ENCODE results near the gene CYP1A1. TPM values are rescaled to one million over a fixed set of nuclear protein-coding genes. Genes with fewer than 3 reads are reported as not detected.

CYP1A1 gene
- total RNA-seq, 1 experiment from 2014 or later, result 0.15 TPM

DNA sequence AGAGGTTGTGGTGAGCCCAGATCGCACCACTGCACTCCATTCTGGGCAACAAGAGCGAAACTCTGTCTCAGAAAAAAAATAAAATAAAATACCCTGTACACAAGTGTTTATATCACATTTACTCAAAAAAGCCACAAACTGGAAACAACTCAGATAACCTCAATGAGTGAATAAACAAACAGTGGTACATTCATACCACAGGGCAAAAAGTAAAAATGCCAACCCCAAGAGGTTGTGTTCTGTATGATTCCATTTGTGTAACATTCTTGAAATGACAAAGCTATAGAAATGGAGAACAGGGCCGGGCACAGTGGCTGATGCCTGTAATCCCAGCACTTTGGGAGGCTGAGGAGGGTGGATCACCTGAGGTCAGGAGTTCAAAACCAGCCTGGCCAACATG is 42.4 kb downstream of the CYP1A1 start:
- Histone ChIP-seq H3K4me3 (ENCODE audit: low read depth in 2 of 2, low read length in 2 of 2) (no peak overlapping the region), H3K9me3 (ENCODE audit: control insufficient read depth, insufficient read depth, low read depth, low read length) (no peaks in the 10 kb centered on the region), H3K36me3 (ENCODE audit: control insufficient read depth, insufficient read depth, low read length) (no peaks in the 10 kb centered on the region), H3K27ac (ENCODE audit: low read length) (no peak overlapping the region), H3K27me3 (ENCODE audit: control insufficient read depth, insufficient read depth, low read length) (no peaks in the 10 kb centered on the region), H3K4me1 (ENCODE audit: control insufficient read depth, insufficient read depth, low read length) (no peaks in the 10 kb centered on the region)
- intact Hi-C loops (cut with micrococcal nuclease; ENCODE audit: unreplicated experiment) (no loop called here), in situ Hi-C loops (cut with HindIII; ENCODE audit: low pct_unique_long_range_greater_than_20kb, low sequenced_read_pairs) (no loop called here)
- DNase-seq (ENCODE audit: low read depth, low spot score) (no peak), ATAC-seq (no peak)
- ChIA-PET POLR2A (no interaction called here), CTCF (no interaction called here)
- BruUV-seq (replicated peaks), result no TSS peak
- TF ChIP-seq POLR2AphosphoS5 (IDR thresholded peaks at IDR 0.05; ENCODE audit: low read depth, low read length), result no peak
- no peak for TF ChIP-seq TCF7L2 (IDR thresholded peaks at IDR 0.05; ENCODE audit: low read depth, low read length)
- TF ChIP-seq, protein P1, sequence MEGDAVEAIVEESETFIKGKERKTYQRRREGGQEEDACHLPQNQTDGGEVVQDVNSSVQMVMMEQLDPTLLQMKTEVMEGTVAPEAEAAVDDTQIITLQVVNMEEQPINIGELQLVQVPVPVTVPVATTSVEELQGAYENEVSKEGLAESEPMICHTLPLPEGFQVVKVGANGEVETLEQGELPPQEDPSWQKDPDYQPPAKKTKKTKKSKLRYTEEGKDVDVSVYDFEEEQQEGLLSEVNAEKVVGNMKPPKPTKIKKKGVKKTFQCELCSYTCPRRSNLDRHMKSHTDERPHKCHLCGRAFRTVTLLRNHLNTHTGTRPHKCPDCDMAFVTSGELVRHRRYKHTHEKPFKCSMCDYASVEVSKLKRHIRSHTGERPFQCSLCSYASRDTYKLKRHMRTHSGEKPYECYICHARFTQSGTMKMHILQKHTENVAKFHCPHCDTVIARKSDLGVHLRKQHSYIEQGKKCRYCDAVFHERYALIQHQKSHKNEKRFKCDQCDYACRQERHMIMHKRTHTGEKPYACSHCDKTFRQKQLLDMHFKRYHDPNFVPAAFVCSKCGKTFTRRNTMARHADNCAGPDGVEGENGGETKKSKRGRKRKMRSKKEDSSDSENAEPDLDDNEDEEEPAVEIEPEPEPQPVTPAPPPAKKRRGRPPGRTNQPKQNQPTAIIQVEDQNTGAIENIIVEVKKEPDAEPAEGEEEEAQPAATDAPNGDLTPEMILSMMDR (IDR thresholded peaks at IDR 0.05), result no peak

DNA sequence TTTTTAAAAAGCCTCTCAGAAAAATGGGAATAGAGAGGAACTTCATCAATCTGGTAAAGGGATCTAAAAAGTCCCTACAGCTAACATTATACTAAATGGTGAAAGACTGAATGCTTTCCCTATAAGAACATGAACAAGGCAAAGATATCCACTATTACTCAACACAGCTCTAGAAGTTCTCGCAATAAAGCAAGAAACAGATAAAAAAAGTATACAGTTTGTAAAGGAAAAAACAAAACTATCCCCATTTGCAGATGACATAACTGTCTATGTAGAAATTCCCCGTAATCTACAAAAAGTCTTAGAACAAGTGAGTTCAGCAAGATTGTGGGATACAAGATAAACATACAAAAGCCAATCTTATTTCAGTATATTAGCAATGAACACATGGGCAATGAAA is 44.9 kb downstream of the CYP1A1 start:
- no peaks in the 10 kb centered on the region for H3K4me1 ChIP-seq (ENCODE audit: control insufficient read depth, insufficient read depth, low read length)
- TF ChIP-seq, protein P1 (IDR thresholded peaks at IDR 0.05), result no peak
- TF ChIP-seq, protein P2, sequence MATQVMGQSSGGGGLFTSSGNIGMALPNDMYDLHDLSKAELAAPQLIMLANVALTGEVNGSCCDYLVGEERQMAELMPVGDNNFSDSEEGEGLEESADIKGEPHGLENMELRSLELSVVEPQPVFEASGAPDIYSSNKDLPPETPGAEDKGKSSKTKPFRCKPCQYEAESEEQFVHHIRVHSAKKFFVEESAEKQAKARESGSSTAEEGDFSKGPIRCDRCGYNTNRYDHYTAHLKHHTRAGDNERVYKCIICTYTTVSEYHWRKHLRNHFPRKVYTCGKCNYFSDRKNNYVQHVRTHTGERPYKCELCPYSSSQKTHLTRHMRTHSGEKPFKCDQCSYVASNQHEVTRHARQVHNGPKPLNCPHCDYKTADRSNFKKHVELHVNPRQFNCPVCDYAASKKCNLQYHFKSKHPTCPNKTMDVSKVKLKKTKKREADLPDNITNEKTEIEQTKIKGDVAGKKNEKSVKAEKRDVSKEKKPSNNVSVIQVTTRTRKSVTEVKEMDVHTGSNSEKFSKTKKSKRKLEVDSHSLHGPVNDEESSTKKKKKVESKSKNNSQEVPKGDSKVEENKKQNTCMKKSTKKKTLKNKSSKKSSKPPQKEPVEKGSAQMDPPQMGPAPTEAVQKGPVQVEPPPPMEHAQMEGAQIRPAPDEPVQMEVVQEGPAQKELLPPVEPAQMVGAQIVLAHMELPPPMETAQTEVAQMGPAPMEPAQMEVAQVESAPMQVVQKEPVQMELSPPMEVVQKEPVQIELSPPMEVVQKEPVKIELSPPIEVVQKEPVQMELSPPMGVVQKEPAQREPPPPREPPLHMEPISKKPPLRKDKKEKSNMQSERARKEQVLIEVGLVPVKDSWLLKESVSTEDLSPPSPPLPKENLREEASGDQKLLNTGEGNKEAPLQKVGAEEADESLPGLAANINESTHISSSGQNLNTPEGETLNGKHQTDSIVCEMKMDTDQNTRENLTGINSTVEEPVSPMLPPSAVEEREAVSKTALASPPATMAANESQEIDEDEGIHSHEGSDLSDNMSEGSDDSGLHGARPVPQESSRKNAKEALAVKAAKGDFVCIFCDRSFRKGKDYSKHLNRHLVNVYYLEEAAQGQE (IDR thresholded peaks at IDR 0.05; ENCODE audit: insufficient read depth in 1 of 2, low read depth in 2 of 2, low read length in 1 of 2), result no peak
- TF ChIP-seq SIN3A (IDR thresholded peaks at IDR 0.05; ENCODE audit: borderline replicate concordance, insufficient read depth, low read depth, low read length), result no peak
- TF ChIP-seq POLR2AphosphoS5 (IDR thresholded peaks at IDR 0.05; ENCODE audit: low read depth, low read length), result no peak
- no peak for TF ChIP-seq TCF7L2 (IDR thresholded peaks at IDR 0.05; ENCODE audit: low read depth, low read length)
- no peaks in the 10 kb centered on the region for H3K36me3 ChIP-seq (ENCODE audit: control insufficient read depth, insufficient read depth, low read length)
- ATAC-seq, result no peak
- H3K27ac ChIP-seq (ENCODE audit: low read length), result no peak overlapping the region
- intact Hi-C loops (cut with micrococcal nuclease; ENCODE audit: unreplicated experiment) (no loop called here), in situ Hi-C loops (cut with HindIII; ENCODE audit: low pct_unique_long_range_greater_than_20kb, low sequenced_read_pairs) (no loop called here)
- H3K27me3 ChIP-seq (ENCODE audit: control insufficient read depth, insufficient read depth, low read length), result no peaks in the 10 kb centered on the region
- no peaks in the 10 kb centered on the region for H3K9me3 ChIP-seq (ENCODE audit: control insufficient read depth, insufficient read depth, low read depth, low read length)
- no TSS peak for BruUV-seq (replicated peaks)
- ChIA-PET POLR2A (no interaction called here), CTCF (no interaction called here)
- H3K4me3 ChIP-seq (ENCODE audit: low read depth in 2 of 2, low read length in 2 of 2), result no peak overlapping the region
- no peak for DNase-seq (ENCODE audit: low read depth, low spot score)

DNA sequence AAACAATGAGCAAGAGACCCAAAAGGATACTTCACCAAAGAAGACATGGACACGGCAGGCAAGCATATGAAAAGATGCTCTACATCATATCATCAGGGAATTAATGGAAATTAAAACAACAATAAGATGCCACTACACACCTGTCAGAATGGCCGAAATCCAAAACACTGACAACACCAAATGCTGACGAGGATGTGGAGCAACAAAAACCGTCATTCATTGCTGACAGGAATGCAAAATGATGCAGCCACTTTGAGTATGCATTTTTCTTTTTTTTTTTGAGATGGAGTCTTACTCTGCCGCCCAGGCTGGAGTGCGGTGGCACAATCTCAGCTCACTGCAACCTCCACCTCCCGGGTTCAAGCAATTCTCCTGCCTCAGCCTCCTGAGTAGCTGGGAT is 48.5 kb downstream of the CYP1A1 start:
- H3K27ac ChIP-seq (ENCODE audit: low read length), result no peak overlapping the region
- TF ChIP-seq, protein P1 (IDR thresholded peaks at IDR 0.05), result no peak
- TF ChIP-seq POLR2AphosphoS5 (IDR thresholded peaks at IDR 0.05; ENCODE audit: low read depth, low read length), result no peak
- TF ChIP-seq SIN3A (IDR thresholded peaks at IDR 0.05; ENCODE audit: borderline replicate concordance, insufficient read depth, low read depth, low read length), result no peak
- TF ChIP-seq TCF7L2 (IDR thresholded peaks at IDR 0.05; ENCODE audit: low read depth, low read length), result no peak
- TF ChIP-seq, protein P2 (IDR thresholded peaks at IDR 0.05; ENCODE audit: insufficient read depth in 1 of 2, low read depth in 2 of 2, low read length in 1 of 2), result no peak
- BruUV-seq (replicated peaks), result no TSS peak
- intact Hi-C loops (cut with micrococcal nuclease; ENCODE audit: unreplicated experiment) (no loop called here), in situ Hi-C loops (cut with HindIII; ENCODE audit: low pct_unique_long_range_greater_than_20kb, low sequenced_read_pairs) (no loop called here)
- H3K4me1 ChIP-seq (ENCODE audit: control insufficient read depth, insufficient read depth, low read length), result no peaks in the 10 kb centered on the region
- no peaks in the 10 kb centered on the region for H3K36me3 ChIP-seq (ENCODE audit: control insufficient read depth, insufficient read depth, low read length)
- no peaks in the 10 kb centered on the region for H3K9me3 ChIP-seq (ENCODE audit: control insufficient read depth, insufficient read depth, low read depth, low read length)
- CTCF ChIA-PET, result no interaction called here
- no peak overlapping the region for H3K4me3 ChIP-seq (ENCODE audit: low read depth in 2 of 2, low read length in 2 of 2)
- ATAC-seq (no peak), DNase-seq (ENCODE audit: low read depth, low spot score) (no peak)
- POLR2A ChIA-PET, result no interaction called here
- H3K27me3 ChIP-seq (ENCODE audit: control insufficient read depth, insufficient read depth, low read length), result no peaks in the 10 kb centered on the region

Data from Panc1 (cell line).